MV-4-11 (cell line): Measurements from ENCODE around the gene PHACTR3.
A peak's percentile ranks its signal among the peaks of the same experiment; 100 is the strongest.

Experiments used
- DNase-seq: peaks from one replicate; lab custom pipeline; 2025; lab: John Stamatoyannopoulos, UW

Gene PHACTR3

DNA sequence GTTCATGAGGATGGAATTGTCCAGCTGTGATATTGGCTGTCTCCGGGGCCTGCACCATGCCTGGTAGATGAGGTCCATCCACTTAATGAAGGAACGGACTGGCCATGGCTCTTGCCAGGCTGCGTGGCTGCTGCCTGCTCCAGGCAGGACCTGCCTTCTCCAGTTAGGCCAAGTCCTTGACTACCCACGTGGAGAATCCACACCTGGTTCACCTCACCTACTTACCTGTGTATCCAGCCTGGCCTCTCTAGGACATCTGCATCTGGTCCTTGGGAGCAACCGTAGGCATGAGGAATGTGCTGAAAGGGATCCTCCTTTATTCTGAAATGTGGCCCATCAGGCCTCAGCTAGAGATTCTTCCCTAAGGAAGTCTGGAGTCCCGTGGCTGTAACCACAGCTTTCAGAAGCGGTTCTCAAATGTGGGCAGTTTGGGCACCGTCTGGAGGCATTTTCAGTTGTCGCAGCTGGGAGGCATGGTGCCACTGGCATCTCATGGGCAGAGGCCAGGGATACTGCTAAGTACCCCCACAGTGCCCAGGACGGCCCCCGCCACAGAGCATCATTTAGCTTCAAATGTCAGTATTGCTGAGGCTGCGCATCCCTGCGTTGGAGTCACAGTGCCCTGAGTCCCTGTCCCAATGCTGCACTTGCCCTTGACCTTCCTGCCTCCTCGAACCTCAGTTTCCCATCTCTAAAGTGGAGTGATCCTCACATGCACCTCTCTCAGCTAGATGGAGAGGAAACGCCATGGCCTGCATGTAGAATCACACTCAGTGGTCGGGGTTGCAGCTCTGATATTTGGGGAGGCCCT lies 67.5 kb downstream of the PHACTR3 start:
- DNase-seq = no peak

DNA sequence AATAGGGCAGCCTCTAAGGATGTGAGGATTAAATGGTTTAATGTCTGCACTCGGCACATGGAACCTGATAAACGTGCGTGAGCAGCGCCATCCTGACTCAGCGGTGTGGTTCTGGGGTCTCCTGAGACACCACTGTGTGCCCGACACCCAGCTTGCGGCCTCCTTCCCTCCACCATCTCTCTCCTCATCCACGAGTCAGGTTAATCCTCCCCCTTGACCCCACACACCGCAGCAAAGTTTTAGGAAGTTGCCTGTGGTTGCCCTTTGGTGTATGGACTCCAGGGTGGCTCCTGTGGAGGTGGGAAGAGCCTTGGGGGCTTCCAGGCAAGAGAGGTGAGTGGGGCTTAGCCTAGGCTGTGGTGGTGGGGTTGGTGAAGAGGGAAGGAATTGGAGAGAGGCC lies 68.2 kb downstream of the PHACTR3 start:
- DNase-seq = no peak

DNA sequence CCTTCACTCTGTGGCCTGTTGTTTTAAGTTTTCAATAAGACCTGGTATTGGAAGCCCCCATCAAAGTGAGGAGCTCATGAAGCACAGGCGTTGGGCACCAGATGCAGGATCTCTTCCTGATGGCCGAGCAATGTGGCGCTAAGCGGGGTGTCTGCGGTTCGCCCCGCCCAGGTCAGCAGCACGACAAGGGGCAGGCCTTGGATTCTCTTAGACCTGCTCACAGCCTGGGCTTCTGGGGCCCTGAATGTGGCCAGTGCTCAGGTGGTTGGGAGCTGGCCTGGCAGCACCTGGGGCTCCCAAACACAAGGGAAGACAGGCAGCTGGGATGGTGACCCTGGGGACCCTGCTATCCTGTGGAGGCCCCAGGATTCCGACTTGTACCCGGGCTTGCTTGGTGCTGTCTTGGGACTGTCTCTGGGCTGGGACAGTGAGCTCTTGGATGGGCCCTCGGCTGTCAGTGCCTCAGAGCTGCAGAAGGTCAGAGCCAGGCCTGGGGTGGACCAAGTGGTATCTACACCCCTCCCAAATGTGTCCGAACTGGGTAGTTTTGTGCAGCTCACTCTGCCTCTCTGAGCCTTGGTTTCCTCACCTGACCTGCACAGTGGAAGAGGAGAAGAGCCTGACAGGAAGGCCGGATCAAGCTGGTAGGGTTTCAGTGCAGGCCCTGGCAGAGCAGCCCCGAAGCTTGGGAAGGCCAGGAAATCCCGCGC lies 69.1 kb downstream of the PHACTR3 start:
- DNase-seq = no peak

DNA sequence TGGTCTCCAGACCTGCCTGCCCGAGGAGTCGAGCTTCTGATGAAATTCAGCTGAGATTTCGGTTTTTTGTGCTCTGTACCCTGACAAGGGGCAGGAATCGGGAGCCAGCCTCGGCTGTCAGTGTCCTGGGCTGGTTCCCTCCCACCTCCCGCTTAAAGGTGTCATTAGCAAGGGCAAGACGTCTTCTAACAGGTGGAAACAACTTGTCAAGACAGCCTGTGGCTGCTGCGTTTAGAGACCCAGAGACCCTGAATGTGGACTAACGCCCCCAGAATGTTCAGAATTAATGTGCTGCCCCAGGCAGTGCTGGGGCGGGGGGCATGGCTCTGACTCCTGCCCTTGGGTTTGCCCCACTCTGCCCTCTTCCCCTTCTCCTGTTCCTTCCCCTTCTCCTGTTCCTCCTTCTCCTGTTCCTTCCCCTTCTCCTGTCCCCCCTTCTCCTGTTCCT lies 69.7 kb downstream of the PHACTR3 start:
- DNase-seq = no peak

DNA sequence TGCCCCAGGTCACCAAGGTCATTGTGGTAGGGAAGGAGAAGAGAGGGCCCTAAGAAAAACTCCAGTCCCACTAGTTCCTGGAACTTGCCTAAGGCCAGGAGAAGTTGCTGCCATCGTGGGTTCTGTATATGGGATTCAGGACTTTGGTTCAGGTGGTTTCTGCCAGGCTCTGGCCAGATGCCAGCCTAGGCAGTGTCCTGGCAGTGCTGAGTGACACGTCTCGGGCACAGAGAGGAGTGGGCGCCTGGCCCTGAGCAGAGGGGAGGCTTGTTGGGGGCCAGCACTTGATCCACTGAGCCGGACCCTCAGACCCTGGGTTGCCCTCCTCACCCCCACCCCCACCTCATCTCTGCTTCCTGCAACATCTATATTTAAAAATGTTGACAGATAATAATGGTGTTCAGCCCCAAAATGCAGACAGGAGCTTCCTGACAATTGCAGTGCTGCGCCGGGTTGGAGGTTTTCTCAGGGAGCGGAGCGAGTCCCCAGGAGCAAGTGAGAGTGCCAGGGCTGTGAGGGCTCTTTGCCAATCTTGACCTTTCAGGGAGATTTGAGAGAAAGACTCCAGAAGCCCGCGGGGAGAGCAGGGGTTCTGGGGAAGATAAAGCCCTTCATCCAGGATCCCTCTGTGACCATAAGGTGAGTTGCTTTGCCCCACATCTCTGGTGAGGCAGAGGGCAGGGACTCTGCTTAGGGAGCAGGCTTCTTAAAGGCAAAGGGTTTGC lies 71.9 kb downstream of the PHACTR3 start:
- no peak for DNase-seq

DNA sequence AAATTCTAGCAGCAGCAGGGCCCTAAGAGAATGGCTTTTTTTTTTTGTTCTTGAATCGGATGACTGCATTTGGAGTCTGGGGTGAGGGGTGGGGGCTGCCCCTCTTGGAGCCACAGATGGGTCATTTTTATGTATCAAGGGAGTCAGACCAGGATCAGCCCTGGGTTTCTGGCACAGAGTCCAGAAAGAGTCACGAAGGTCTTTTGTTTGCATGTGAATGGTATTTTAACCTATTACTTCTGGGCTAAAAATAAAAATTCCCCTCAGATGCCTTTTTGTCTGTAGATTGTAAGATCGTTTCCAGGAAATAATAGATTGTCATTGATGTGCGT lies 72.5 kb downstream of the PHACTR3 start:
- no peak for DNase-seq

DNA sequence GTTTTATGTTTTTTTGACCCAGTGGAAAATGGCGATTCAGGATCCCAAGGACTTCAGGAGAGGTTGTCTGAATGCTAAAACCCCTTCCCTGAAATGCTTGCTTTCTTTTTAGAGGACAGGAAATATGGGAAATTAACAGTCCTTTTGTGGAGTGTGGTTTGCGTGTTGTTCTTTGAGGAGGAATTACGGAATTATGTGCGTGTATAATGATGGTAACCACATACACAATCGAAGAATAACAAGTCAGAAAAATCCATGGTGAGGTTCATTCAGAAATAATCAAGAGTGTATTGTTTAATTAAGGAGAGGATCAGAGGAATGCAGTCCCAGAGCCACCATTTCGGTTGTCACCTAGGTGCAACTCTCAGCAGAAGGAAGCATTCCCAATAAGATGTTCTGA lies 73.2 kb downstream of the PHACTR3 start:
- no peak for DNase-seq

DNA sequence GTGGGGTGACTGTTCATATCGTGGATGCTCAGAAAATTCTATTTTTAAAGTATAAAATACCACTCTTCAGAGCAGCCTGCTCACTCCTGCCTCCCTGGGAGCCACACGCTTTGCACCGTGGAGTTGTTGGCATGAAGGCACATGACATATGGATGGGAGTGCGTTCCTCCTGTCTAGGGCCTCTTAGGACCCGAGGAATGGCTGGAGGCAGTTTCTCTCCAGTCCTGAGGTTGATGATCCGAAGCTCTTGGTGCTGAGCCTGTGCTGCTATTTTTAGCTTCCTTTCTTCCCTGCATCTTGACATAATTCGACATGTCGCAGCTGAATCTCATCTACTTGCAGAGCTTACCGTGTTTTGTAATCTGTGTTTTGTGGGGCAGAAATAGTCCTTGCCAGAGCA lies 73.9 kb downstream of the PHACTR3 start:
- DNase-seq = no peak

DNA sequence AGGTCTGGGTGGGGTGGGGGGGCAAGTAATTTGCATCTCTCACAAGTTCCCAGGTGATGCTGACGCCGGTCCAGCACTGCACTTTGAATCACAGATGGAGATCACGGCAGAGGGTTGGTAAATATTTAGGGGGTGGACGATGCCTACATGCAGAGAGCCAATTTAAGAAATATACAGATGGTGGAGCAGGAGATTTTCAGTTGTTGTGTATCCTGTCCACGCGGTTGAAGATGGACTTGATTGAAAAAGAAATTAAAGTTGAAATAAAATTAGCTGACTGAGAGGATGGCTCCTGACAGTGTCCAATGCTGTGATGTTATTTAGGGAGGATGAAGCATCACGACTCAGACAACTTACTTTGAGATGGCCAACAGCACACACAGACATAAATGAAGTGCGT lies 74.6 kb downstream of the PHACTR3 start:
- no peak for DNase-seq

DNA sequence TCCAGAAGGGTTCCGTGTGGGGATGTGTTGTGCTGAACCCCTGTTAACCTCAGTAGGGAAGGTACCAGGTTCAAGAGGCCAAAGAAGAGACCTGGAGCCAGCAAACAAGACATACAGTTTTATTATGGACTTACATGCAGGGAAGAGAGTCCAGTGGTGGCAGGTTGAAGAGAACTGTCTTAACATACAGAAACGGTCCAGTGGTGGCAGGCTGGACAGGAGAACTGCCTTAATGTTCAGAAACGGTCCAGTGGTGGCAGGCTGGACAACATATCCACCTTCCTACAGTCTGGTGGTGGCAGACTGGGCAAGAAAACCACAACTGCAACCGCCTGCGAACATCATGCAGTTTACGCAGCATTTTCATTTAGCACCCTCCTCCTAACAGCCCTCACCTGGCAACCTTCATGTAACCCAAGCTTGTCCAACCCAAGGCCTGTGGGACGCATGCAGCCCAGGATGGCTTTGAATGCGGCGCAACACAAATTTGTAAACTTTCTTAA lies 75.9 kb downstream of the PHACTR3 start:
- DNase-seq = no peak

DNA sequence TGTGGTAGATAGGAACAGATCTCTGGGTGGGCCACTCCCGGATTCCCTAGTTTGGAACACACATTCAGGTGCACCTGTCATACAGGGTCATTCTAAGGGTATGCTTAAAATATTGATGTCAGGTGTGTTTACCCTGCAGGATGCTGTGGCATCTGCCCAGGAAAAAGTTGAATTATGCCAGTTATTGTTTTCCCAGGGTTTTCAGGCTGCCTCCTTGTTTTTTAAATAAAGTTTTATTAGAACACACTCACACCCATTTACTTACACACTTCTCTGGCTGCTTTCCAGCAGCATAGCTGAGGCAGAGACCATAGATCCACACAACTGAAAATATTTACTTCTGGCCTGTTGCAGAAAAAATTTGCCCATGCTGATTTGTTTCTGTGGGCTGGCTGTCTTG lies 76.5 kb downstream of the PHACTR3 start:
- DNase-seq = no peak

DNA sequence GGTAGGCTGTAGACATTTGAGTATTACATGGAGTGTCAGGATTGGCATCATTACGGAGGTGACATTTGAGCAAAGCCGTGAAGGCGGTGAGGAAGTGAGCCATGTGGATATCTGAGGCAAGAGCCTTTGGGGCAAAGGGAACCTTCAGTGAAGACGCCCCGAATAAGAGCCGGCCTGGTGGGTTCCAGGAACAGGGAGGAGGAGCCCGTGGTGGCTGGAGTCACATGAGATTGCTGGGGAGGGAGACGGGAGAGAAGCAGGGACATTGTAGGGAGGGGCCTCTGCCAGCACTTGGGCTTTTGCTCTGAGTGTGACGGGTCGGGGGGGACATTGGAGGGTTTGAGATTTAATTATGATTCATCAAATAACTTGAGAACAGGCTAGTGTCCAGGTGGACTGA lies 78.3 kb downstream of the PHACTR3 start:
- peak; percentile 8 for DNase-seq

DNA sequence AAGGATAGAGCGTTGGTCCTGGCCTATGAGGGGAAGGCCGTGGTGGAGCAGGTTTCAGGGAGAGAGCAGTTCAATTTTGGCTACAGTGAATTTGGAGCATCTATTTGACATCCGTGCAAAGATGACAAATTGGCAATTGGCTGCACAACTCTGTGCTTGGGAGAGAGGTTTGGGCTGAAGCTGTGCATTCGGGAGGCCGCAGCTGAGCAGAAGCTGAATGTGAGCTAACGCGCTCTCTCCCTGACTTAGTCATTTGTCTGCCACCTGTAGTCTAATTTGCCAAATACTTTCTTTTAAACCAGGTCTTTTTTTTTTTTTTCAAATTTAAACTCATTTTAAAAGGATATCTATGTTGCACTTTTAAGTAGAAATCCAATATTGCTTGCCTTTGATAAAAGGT lies 78.8 kb downstream of the PHACTR3 start:
- no peak for DNase-seq

DNA sequence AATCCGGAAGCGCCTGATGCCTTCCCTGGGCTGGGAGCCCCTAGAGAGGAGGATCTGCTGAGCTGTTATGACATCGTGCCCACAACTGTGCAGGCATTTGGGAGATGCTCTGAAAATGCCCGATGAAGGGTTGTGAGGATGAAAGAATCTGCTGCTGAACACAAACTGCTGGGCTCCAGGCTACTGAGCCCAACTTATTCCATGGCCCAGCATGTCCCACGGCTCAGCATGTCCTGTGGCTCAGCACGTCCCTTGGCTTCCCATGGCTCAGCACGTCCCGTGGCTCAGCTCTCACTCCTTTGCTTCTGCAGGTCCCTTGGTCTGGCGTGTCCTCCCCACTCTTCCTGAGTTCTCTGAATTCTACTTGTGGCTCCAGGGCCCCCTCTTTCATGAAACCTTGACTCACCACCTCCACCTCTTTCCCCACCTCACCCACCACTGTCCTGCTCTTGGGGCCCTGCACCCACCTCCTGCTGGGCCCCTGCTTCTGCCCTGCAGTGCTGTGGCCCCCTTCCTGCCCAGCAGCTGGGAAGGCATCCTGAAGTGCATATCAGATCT lies 80.4 kb downstream of the PHACTR3 start:
- DNase-seq = no peak

DNA sequence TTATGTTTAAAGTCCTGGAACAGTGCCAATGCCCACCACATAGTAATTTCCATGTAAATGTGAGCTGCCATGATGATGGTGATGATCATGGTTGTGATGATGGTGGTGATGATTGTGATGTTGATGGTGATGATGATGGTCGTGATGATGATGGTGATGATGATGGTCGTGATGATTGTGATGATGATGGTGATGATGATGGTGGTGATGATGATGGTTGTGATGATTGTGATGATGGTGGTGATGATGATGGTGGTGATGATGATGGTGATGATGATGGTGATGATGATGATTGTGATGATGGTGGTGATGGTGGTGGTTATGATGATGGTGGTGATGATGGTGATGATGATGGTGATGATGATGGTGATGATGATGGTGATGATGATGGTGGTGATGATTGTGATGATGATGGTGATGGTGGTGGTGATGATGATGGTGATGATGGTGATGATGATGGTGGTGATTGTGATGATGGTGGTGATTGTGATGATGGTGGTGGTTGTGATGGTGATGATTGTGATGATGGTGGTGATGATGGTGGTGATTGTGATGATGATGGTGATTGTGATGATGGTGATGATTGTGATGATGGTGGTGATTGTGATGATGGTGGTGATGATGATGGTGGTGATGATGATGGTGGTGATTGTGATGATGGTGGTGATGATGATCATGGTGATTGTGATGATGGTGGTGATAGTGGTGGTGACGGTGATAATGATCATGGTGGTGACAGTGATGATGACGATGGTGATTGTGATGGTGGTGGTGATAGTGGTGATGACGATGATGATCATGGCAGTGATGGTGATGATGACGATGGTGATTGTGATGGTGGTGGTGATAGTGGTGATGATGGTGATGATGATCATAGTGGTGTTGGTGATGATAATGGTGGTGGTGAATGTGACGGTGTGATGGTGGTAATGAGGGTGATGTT lies 82.3 kb downstream of the PHACTR3 start:
- DNase-seq = no peak

DNA sequence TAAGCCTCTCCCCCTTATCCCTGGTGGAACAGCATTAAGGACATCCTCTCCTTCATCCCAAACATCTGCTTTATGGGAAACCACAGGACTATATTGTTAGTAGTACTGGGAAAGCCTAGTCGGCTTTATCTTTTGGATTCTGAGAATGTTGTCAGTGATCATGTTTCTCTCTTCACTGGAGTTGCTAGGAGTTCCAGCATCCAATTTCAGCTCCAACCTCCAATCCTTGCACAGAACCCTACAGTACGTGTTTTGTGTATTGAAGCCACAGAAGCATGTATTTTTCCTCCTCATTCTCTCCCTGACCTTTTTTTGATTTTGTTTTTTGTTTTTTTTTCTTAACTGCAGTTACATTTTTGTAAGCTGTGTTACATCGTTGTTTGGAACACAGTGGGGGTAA lies 84.0 kb downstream of the PHACTR3 start:
- no peak for DNase-seq

DNA sequence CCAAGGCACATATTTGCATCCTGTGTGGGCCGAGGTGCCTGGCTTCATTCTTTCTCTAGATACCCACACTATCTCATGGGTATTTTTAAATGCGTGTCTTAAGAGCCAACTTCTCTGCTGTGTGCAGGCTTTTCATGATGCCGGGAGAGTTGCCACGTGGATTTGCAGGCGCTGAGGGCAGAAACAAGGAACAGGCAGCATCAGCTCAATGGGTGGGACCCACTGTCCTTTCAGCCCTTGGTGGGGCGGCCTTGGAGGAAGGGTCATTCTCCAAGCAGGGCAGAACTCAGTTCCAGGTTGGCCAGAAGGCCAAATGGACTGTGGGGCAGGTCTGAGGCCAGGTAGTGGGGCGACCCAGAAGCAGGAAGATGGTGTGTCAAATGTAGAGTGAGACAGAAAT lies 84.7 kb downstream of the PHACTR3 start:
- no peak for DNase-seq

DNA sequence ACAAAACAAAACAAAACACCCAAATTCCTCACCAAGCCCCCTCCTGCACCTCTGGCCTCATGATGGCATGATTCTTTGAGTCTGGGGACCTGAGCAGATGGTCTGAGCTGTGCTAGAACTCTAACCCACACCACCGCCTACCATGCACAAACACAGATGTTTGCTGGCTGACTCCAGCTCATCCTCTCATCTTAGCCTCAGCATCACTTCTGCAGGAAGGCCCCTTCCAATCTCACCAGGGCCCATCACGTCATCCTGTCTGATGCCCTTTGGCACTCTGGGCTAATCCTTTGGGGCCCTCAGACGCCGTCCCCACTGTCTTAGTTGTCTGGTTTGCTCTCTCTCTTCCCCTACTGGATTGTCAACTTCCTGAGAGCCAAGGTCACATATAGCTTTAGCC lies 85.8 kb downstream of the PHACTR3 start:
- no peak for DNase-seq

DNA sequence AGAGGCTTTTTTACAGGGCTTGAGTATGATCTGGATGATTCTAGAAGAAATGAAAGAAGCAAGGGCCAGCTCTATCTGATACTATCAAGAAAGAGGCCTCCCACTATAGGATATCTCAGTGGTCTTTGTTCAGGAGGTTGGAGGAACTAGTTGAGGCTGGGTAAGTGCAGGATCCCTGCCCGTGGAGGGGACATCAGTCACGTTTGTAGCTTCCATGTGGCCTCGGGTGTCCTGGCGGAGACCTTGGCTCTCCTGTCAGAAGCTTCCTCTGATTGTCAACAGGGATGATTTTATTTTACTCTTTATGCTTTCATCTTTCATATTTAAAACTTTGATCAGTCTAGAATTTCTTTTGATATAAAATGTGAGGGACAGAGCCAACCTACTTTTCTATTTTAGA lies 86.6 kb downstream of the PHACTR3 start:
- no peak for DNase-seq

DNA sequence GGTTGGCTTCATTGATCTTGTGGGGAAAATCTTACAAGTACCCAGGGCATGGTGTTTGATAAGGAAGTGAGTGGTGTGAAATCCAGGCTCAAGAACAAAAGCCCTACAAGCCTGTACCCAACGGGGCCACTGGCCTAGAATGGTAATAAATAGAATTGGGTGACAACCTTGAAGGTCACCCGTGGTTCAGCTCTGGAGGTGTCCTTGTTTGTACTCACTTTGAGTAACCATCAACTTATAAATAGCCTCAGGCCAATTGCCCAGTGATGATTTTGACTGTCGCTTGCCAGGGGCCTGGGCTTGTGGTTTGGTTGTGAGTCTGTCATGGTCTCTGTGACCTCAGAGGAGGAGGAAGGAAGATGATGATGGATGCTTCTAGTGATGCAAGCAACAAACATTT lies 87.8 kb downstream of the PHACTR3 start:
- DNase-seq = peak; percentile 70

DNA sequence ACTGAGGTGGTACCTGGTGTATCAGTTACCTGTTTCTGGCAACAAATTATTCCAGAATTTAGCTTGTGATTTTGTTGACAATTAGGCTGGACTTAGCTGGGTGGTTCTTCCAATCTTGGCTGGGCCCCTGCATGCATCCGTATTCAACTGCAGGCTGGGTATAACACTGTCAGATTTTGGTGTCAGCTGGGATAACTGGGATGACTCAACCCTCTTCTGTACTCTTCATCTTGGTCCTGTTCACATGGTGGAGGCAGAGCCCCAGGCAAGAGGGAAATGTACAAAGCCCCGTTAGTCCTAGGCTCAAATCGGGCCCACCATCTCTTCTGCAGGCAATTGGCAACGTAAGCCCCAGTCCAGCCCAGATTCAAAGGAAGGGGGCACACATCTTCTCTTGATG lies 89.2 kb downstream of the PHACTR3 start:
- no peak for DNase-seq
